Measurements from ENCODE around the gene RBBP4. TPM values are rescaled to one million over a fixed set of nuclear protein-coding genes. Genes with fewer than 3 reads are reported as not detected.

Gene RBBP4
- total and polyA plus RNA-seq, 2 donors from 2014 or later: 49.5 to 177 TPM

GRCh38 chr1:32681999-32682398 is 31.0 kb downstream of the RBBP4 start:
- FAIRE-seq (no peak), DNase-seq (no peak)
- H3K36me3 ChIP-seq (ENCODE audit: control insufficient read depth in 2 of 3, insufficient read depth in 3 of 3, low read length in 3 of 3): peaks cover 14 to 45% (median 21%) of the 10 kb centered on the region in 3 donors
- TF ChIP-seq, protein P1, sequence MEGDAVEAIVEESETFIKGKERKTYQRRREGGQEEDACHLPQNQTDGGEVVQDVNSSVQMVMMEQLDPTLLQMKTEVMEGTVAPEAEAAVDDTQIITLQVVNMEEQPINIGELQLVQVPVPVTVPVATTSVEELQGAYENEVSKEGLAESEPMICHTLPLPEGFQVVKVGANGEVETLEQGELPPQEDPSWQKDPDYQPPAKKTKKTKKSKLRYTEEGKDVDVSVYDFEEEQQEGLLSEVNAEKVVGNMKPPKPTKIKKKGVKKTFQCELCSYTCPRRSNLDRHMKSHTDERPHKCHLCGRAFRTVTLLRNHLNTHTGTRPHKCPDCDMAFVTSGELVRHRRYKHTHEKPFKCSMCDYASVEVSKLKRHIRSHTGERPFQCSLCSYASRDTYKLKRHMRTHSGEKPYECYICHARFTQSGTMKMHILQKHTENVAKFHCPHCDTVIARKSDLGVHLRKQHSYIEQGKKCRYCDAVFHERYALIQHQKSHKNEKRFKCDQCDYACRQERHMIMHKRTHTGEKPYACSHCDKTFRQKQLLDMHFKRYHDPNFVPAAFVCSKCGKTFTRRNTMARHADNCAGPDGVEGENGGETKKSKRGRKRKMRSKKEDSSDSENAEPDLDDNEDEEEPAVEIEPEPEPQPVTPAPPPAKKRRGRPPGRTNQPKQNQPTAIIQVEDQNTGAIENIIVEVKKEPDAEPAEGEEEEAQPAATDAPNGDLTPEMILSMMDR (IDR thresholded peaks at IDR 0.05; ENCODE audit: borderline replicate concordance, extremely low read depth, insufficient read depth): no peak
- H3K9ac ChIP-seq (ENCODE audit: low read length in 3 of 3): no peak overlapping the region
- no peaks in the 10 kb centered on the region for H3K9me3 ChIP-seq (ENCODE audit: control insufficient read depth in 2 of 3, insufficient read depth in 1 of 3, low read length in 3 of 3)
- H3K4me1 ChIP-seq (ENCODE audit: control insufficient read depth in 2 of 3, insufficient read depth in 2 of 3, low read depth in 1 of 3, low read length in 3 of 3): peaks cover 0 to 7% (median 0%) of the 10 kb centered on the region in 3 donors
- H3K4me3 ChIP-seq (ENCODE audit: low read length in 3 of 3): no peak overlapping the region
- intact Hi-C loops (cut with DNase I): no loop called here
- H3K27me3 ChIP-seq (ENCODE audit: control insufficient read depth, insufficient read depth, low read length): no peaks in the 10 kb centered on the region
- no peak overlapping the region for H3K27ac ChIP-seq (ENCODE audit: low read depth in 2 of 2, low read length in 2 of 2)

DNA sequence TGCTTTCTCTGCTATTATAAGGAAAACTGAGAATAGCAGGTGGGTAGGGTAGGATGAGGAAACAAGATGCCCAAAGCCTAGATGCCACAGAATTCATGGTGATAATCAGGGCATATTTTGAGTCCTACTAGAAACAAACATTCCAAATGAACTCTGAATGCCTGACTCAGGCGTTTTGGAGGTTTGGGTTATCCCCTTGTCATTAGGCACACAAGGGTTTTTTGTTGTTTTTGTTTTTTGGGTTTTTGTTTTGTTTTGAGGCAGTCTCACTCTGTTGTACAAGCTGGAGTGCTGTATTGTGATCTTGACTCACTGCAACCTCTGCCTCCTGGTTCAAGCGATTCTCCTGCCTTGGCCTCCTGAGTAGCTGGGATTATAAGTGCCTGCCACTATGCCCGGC is 32.4 kb downstream of the RBBP4 start:
- Histone ChIP-seq H3K4me3 (ENCODE audit: low read length in 3 of 3) (no peak overlapping the region), H3K4me1 (ENCODE audit: control insufficient read depth in 2 of 3, insufficient read depth in 2 of 3, low read depth in 1 of 3, low read length in 3 of 3) (peaks cover 0 to 7% (median 0%) of the 10 kb centered on the region in 3 donors), H3K9ac (ENCODE audit: low read length in 3 of 3) (no peak overlapping the region), H3K27ac (ENCODE audit: low read depth in 2 of 2, low read length in 2 of 2) (no peak overlapping the region), H3K9me3 (ENCODE audit: control insufficient read depth in 2 of 3, insufficient read depth in 1 of 3, low read length in 3 of 3) (no peaks in the 10 kb centered on the region), H3K36me3 (ENCODE audit: control insufficient read depth in 2 of 3, insufficient read depth in 3 of 3, low read length in 3 of 3) (peaks cover 12 to 36% (median 16%) of the 10 kb centered on the region in 3 donors), H3K27me3 (ENCODE audit: control insufficient read depth, insufficient read depth, low read length) (no peaks in the 10 kb centered on the region)
- DNase-seq (no peak), FAIRE-seq (no peak)
- TF ChIP-seq, protein P1 (IDR thresholded peaks at IDR 0.05; ENCODE audit: borderline replicate concordance, extremely low read depth, insufficient read depth): no peak
- intact Hi-C loops (cut with DNase I): no loop called here

- H3K9me3 ChIP-seq (ENCODE audit: control insufficient read depth in 2 of 3, insufficient read depth in 1 of 3, low read length in 3 of 3): no peaks in the 10 kb centered on the region
- no peak for FAIRE-seq
- no peak overlapping the region for H3K9ac ChIP-seq (ENCODE audit: low read length in 3 of 3)
- peaks cover 0 to 7% (median 0%) of the 10 kb centered on the region in 3 donors for H3K4me1 ChIP-seq (ENCODE audit: control insufficient read depth in 2 of 3, insufficient read depth in 2 of 3, low read depth in 1 of 3, low read length in 3 of 3)
- H3K36me3 ChIP-seq (ENCODE audit: control insufficient read depth in 2 of 3, insufficient read depth in 3 of 3, low read length in 3 of 3): peaks cover 12 to 35% (median 16%) of the 10 kb centered on the region in 3 donors
- no peaks in the 10 kb centered on the region for H3K27me3 ChIP-seq (ENCODE audit: control insufficient read depth, insufficient read depth, low read length)
- DNase-seq: peak in 3 of 5 donors; percentile 22 to 82 (median 24)
- intact Hi-C loops (cut with DNase I): no loop called here
- H3K4me3 ChIP-seq (ENCODE audit: low read length in 3 of 3): no peak overlapping the region
- H3K27ac ChIP-seq (ENCODE audit: low read depth in 2 of 2, low read length in 2 of 2): no peak overlapping the region
- TF ChIP-seq, protein P1 (IDR thresholded peaks at IDR 0.05; ENCODE audit: borderline replicate concordance, extremely low read depth, insufficient read depth): no peak
These were observed 33.3 kb downstream of the RBBP4 start for GRCh38 chr1:32684167-32684811.

Data from kidney (tissue), 14 donors.